HG02840 (cell line): ENCODE data around the gene NFE2.

Experiments used
- ATAC-seq: cut with Tn5 transposase; IDR thresholded peaks from one replicate; pipeline ENCODE4 v1.9.1; 2021; ENCODE audit warnings: mild to moderate bottlenecking, moderate library complexity, moderate number of reproducible peaks; ENCODE audit not compliant: unreplicated experiment, low FRiP score

The NFE2 gene

DNA sequence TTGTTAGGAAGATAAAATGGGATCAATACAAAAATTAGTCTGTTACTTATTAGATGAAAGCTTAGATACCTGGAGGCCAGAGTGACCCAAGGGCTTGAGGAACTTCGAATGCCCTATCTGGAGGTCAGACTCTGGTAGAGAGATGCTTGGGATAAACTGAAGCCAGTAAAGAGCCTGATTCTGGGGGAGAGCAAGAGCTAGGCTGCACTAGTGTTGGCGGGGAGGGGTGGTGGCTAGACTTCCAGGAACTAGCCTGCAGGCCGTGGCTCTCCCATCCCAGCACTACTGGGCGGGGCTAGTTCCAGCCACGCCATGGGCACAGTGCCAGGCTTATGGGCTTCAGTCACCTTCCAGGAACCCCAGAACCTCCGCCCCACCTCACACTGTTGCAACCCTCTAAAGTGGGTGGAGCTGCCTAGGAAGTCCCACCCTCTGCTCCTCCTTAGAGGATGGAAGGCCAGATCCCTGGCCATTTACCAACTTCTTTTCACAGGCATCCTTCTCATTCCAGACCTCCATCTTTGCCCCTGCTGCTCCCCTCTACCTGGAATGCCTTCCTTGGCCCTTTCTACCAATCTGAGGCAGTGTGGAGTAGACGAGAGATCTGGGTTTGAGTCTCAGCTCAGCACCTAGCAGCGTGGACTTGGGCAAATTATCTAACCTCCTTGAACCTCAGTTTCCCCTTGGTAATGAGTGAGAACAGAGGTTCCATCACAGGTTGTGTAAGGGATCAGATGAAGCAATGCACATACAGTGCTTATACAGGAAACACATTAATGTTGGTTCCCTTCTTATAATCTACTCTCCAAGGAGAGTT is 6.3 kb upstream of the NFE2 start:
- ATAC-seq = no peak

DNA sequence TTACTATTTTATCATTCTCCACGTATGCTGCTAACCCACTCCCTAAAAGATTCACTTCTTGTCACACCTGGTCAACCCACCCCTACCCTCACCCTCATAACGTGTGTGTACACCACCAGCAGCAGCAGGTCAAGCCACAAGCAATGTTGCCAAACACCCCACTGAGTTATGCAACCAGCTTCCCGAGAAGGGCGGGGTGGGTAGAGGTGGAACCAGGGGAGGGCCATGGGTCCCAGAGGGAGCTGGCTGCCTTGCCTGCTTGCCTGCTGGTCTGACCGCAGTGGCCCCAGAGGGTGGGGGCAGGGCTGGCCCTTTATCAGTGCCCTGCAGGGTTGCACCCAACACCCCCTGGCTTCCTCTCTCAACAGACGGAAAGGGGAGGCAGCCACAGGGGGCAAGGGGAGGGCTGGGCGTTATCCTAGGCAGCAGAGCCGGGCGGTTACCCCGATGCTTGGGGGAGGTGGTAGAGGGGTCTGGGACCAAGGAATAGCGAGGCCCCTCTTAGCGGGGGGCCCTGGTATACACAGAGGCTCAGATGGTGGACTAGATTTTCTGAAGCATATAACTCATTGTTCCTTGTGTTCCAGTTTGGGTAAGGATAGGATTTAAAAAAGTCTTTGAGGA is 3.5 kb upstream of the NFE2 start:
- ATAC-seq = no peak

DNA sequence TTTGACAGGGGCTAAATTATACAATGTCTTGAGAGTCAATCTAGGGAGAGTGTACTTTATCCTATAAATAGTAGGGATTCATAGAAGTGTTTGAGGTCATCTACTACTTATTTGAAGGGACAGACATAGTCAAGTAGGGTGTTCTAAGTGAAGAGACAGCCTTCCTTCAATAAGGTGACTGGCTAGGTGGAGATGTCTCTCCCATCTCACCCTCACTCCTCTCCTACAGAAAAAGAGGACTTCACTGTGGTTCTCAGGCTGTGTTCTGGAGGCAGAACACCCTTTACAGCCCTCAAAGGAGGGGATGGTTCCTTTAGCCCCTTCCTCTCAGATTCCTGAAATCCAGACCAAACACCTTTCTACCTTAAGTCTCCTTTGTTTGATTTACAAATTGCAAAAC is 2.8 kb upstream of the NFE2 start:
- no peak for ATAC-seq

DNA sequence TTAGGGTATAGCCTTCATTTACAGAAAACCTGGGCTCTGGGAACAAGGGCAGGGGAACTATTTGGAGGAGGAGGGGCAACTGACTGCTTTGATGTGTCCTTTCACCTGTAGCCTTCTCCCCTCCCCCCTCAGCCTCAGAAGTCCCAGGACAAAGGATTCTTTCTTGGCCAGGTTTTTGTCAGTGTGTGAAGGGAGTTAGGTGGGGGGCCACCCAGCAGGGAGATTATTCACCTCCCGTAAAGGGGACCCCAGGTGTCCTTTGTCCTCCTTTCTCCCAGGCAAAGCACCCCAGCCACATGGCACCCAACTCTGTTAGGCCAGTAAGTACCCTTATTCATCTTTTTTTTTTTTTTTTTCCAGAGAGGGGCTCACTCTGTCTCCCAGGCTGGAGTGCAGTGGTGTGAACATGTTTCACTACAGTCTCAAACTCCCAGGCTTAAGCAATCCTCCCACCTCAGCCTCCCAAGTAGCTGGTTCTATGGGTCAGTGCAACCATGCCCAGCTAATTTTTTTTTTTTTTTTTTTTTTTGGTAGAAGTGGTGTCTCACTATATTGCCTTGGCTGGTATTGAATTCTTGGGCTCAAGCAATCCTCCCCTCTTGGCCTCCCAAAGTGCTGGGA is 723 bp upstream of the NFE2 start:
- ATAC-seq = no peak

DNA sequence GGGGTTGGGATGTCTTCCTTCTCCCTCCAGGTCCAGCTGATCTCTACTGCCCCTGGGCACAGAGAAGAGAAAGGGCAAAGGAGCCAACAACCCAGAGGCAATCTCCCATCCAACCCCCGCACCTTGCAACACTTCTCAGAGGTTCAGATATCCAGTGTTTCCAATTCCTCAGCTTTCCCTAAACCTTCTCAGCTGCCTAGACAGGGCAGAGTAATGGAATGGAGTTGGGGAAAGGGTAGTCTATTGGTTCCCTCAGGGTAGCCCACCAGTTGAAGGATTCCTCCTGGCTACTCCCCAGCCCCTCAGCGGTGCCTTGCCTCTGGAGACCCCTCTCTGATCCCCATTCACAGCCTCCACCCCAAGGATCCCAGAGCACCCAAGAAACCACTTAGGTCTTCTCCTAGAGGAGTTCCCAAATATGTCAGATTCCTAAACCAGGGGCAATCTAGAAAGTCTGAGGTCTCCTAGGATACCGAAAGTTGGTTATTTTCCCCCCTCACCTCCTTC is 537 bp downstream of the NFE2 start:
- ATAC-seq = no peak

DNA sequence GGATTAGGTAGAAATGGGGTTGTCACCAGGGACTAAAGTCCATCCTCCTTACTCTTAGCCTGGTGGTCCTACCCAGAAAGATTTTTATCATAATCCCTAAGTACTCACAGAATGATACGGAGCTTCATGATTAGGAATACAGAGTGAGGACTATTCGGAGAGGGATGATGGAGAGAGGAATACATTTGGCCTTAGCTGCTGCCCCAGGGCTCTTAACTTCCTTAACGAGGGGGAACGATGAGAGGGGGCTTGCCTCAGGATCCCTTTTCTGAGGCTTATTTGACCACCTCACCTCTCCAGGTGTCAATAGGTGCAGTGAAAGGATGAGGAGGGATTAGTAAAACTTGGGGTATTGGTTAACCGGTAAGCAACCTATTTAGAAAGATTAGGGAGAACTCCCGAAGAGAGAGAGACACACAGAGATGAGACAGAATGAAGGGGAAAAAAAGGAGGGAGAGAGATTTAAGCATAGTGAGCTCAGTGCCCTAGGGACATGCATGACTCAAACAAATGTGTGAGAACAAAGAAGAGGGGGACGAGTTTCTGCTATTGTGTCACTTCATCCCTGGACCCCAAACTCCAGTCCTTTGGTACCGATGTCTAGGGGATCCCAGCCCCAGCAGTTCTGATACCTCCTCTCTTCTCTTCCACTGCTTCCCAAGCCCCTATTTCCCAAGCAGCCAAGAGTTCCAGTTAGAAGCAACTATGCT is 1.1 kb downstream of the NFE2 start:
- ATAC-seq = no peak

DNA sequence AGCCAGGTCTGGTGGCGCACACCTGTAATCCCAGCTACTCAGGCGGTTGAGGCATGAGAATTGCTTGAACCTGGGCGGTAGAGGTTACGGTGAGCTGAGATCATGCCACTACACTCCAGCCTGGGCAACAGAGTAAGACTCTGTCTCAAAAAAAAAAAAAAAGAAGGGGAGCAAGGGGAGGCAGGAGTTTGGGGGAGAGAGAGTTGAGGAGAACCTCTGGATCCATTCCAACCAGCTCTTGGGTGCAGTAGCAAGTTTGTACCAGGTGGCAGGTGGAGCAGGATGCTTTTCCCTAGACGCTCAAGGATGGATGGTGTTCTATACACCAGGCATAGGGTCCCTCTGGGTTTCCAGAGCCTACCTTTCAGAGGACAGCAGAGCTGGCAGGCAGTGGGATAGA is 1.9 kb downstream of the NFE2 start:
- no peak for ATAC-seq

DNA sequence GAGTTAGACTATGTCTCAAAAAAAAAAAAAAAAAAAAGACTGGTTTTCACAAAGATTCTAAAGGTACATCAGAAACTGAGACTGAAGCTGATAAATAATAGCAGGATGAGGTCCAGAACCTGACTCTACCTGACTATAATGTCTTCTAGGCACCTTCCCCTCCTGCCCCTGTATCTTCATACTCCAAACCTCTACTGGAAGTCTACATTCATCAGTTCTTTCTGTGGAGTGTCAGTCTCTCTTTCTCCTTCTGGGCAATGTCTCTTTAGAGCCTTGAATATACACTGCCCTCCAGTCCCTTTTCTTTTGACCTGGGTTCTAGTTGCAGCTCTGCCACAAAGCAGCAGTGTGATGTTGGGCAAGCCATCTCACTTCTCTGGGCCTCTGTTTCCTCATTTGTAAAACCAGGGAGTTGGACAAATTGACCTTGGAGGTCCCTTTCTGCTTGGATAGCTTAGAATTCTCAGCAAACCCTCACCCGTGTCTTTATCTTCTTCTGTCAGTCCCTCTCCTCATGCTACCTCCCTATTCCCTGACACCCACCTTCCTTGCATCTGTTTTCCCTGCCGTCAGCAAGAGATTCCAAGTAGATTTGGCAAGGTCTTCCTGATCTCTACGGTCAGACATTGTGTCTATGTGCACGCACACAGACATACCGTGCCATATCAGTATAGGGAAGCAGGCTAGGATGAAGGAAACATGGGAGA is 4.3 kb downstream of the NFE2 start:
- ATAC-seq = no peak

DNA sequence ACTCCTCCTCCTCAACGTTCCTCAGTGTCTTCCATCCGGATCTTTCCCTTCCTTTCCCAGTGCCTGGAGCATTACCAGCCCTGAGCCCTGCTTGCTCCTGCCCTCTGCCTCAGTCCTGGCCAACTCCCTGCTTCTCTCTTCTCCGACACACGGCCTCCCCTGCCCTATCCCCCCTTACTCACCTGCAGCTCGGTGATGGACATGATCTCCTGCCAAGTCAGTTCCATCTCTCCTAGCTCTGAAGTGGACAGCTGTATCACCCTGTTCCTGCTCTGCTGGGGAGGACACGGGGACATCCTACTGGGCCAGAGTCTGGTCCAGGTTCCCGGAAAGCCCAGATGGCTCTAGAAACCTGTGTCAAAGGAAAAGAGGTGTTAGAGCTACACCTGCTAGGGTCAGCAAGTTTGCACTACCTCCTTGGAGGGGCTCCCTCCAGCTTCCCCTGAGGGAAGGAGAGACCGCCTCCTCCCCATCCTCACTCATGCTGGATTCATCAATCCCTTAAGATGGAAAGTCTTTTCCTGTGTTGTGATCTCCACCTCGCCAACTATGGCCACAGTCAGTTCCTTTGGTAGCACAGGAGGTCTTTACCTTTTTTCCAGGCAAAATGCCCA is 5.8 kb downstream of the NFE2 start:
- no peak for ATAC-seq

DNA sequence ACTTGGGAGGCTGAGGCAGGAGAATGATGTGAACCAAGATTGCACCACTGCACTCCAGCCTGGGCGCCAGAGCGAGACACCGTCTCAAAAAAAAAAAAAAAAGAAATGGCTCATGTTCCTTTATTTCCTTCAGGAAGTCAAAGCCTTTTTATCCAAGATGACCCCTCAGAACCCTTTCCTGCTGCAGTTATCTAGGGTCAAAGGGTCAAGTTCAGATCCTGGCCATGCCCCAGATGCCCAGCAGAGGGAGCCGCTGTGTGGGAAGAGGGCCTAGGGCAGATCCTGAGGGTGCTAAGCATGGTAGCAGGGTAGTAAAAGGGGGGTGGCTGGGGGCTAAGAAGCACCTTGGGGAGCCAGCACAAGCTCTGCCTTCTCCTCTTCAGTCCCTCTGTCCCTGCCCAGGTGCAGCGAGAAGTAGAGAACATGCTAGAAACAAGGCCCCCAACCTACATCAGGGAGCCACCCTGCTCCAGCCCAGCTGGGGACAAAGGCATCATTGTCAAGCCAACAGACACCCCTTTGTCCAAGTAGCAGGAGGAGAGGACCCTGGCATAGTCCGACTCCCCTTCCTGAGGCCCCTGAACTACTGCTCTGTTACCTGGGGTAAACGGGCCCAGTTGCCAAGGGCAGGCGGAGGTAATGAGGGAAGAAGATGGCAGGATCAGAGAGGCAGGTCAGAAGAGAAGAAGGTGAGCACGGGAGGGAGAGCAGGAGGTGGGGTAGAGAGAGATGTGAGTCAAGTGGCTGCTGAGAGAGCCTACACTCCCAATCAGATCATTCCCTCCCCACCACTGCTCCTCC is 6.5 kb downstream of the NFE2 start:
- no peak for ATAC-seq

DNA sequence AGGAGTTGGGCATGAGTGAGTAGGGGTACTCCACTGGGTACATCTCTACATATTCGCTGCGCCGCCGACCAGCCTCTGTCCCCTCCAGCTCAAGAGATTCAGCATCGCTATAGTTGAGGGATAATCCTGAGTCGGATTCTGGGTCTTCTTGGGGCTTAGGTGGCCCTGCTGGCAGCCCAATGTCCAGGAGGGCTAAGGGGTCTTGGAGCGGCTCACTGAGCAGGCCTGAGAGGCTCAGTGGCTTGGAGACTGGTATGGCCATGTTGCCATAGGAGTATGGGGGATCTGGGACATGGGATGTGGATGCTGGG is 7.9 kb downstream of the NFE2 start:
- no peak for ATAC-seq

DNA sequence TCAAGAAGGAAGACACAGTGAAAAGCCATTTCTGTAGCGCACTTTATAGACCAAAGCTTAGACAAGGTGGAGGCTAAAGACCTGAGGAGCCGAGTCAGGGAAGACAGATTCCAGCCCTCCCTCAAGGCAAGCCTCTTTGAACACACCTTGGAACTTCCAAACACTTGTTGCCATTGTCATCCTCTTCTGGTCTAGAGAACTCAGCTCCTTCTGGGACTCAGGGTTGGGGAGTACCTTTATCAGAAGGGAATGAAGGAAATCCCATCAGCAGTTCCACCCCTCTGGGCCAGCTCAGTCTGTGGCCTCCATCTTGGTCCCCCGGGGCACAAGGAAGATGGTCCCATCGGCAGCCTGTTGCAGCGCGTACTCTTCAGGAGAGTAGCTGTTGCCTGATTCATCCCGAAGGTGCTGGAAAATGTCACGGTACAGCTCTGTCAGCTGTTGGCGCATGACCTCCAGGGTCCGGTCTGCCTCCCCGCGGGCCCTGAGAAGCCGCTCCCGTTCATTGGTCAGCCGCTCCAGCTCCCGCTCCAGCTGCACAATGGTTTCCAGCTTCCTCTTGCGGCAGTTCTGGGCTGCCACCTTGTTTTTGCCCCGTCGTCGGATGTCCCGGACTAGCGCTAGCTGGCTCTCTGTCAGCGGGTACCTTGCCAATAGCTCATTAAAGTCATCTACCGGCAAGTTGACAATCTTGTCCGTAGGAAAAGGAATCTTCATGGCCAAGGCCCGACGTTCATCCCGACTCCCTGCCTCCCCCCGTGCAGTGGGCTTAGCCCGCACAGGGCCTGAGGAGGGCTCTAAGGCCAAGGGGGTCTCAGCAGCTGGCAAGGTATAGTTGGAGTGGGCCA is 8.5 kb downstream of the NFE2 start:
- ATAC-seq = no peak

DNA sequence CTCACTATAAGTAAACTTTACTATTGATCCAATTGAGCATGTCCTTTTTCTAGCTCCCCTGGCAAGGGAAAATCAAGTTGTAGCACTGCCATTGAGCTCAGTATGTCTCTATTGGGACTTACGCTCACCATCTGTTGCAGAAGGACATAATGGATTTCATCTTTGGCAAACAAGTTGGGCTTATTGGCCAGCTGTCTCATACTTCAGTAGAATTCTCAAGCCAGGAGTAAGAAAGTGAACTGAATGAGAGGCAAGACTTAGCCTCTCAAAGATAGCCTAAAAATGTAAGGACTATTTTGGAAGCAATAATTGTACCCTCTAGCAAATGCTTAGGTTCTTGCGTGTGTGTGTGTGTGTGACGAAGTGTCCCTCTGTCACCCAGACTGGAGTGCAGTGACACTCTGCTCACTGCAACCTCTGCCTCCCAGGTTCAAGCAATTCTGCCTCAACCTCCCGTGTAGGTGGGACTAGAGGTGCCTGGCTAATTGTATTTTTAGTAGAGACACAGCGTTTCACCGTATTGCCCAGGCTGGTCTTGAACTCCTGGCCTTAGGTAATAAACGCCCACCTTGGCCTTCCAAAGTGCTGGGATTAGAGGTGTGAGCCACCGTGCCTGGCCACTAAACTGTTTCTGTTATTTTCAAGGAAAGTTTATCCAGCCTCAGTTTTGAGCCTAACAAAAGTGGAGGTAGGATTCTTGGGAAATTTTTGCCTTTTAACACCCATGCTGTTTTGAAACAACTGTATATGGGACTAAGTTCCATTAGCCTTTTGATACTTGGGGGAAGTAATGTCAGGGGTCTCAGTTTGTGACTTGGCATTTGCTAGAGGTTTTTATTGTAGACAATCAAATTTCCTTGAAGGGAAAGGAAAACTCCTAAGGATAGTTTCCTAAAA is 13.3 kb downstream of the NFE2 start:
- ATAC-seq = no peak

DNA sequence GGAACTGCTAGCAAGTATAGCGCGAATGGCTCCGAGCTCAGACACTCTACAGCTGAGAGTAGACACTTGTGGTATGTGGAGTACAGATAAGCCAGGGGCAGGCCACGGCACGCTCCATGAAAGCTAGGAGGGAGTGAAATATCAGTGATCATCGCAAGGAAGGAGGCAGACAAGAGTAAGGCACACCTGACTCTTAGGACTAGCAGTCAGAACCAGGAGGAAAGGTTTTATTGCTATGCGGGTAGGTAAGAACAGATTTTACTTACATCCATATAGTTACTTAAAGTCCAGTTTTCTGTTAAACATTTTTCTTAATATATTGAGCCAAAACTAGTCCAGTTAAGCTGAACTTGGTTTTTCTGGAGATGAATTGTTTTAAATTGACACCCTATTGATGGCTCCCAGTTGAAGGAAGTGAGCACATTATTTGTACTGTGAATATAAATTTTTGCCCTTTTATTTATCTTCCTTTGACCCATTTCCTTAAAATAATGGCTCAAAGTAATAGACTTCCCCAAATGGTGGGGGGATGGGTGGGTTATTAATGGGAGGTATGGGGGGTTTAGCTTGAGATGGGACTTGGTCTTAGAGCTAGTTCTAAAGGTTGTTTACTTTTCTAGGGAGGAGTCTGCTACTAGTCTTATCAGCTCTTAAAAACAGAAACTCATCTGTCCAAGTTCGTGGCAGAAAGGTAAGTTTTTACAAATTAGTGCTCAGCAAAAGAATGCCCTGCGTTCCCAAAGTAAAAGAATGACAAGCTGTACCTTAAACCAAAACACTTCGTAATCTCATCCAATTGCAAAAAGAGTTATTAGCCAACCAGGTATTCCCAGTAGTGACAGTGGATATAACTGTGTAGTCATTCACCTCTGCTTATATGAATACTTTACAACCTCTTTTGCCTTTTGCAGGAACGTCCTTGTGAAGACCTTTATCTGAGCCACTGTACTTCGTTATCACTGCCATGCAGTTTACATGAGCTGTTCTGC is 14.5 kb downstream of the NFE2 start:
- ATAC-seq = no peak

DNA sequence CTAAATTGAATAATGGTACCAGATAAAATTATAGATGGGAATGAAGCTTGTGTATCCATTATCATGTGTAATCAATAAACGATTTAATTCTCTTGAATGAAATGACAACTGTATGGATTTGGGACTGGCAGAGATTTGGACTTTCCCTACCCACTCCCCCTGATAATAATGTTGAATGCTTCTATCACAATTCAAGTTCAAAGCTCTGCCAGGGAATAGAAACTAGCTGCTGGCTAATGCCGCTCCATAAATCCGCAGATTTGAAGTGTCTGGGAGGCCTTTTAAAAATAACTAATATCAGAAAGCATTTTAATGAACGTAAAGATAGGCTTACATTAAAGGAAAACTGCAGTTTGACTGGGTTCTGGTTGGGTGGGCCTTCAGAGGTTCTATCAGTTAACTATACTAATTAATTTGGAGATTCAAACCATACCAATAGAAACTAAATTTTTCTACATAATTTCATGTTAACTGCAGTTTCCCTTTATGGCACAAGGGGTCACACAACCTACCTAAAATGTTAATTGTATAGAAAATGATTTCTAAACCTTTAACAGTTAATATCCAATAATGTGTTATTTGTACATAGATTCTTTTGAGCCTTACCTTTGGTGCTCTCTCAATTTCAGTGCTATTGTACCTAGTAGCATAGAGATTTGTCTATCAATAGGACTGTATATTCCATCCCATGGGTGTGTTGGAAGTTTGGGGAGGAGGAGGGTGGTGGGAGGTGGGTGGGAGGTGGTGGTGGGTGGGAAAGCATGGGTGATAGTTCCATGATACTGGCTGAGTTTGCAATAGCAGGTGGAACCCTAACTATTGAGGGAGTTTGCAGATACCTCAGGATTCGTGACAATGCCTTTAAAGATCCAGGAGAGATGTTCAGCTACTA is 15.4 kb downstream of the NFE2 start:
- ATAC-seq = no peak
